GM19397 (cell line): Measurements from ENCODE around the gene SERPINB7.

ENCODE experiments used
- ATAC-seq: cut with Tn5 transposase; IDR thresholded peaks from one replicate; pipeline ENCODE4 v1.9.1; 2021; ENCODE audit warnings: mild to moderate bottlenecking, moderate library complexity; ENCODE audit not compliant: unreplicated experiment

Gene SERPINB7

DNA sequence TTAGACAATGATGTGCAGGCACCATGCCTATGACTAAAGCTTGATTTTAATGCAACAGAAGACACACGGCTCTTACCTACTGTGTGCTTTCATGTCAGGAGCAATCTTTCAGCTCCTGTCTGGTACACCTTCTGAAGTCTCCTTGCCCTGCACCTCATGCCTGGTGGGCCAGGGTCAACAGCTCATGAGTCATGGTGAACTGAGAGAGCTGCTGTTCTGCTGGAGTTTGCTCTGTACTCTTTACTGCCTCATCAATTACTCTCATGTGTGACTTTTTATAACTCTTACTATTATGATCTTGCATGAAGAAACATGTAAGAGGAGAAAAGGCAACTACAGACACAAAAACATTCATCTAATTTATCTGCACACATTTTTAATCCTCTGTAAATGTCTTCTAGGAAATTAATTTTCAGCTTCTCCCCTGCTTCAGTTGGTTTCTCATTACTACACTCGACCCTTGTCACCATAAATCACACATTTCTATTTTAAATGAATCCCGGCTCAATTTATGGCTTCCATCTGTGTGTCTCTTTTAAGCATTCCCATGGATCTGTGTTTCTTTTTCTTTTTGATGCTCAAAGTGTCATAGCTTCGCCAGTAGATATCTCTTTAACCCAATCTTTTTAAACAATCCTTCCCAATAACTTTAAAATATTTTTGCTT lies 9.7 kb downstream of the SERPINB7 start:
- ATAC-seq: no peak

DNA sequence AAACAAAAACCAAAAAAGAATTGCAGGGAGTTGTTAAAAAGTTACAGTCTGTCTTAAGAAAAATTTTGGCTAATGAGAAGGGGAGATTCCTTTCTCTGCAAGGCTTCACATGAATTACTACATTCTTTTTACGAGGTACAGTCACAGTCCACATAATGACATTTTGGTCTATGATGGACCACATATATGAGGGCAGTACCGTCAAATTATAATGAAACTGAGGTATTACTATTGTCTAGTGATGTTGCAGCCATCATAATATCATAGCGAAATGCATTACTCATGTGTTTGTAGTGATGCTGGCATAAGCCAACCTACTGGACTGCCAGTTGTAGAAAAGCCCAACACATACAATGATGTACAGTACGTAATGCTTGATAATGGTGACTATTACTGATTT lies 12.5 kb downstream of the SERPINB7 start:
- no peak for ATAC-seq

DNA sequence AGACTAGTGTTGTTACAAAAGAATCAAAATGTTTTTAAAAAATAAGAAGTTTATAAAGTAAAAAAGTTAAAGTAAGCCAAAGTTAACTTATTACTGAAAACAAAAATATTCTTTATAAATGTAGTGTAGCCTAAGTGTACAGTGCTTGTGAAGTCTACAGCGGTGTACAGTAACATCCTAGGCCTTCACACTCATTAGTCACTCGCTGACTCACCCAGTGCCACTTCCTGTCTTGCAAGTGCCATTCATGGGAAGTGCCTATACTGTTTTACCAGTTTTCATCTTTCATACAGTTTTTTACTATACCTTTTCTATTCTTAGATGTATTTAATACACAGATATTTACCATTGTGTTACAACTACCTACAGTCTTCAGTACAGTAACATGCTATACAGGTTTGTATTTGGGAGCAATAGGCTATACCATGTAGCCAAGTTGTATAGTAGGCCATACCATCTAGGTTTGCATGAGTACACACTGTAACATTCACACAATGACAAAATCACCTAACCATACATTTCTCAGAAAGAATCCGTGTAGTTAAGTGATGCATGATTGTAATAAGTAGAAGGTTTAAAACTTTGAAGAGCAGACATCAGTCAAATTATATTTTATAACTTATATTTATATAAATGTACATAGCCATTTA lies 13.4 kb downstream of the SERPINB7 start:
- ATAC-seq: peak; percentile 58

DNA sequence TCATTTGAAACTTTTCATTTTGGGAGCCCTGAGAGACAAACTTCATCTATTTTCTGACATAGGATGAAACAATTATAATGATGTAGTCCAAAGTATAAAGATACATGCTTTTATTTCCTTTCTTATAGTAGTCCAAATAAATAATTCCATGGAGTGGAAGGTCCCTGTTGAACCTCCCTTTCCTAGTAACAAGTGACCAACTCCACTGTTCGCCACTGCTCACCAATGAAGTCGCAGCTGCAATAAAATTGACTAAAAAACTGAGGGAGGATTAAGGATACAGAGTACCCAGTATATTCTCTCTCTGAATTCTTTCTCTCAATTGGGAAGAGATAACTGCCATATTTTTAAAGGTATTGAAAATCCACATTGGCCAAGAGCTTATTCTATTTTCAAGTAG lies 14.1 kb downstream of the SERPINB7 start:
- no peak for ATAC-seq

DNA sequence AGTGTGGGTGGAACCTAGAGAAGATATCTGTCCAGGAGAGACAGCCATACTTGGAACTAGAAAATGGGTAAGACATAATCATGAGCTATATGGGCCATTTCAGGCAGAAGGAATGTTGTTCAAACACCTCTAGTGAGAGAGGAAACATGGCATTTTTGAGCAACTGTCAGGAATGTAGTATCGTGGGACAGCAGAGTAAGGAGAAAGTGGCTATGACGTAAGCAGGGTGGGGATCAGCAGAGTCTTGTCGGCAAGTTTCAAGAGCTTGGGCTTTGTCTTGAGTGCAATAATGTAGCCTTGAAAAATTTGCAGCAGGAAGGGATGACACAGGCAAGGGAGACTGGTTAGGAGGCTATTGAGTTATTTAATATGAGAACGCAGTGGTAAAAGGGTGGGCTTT lies 20.4 kb downstream of the SERPINB7 start:
- no peak for ATAC-seq

DNA sequence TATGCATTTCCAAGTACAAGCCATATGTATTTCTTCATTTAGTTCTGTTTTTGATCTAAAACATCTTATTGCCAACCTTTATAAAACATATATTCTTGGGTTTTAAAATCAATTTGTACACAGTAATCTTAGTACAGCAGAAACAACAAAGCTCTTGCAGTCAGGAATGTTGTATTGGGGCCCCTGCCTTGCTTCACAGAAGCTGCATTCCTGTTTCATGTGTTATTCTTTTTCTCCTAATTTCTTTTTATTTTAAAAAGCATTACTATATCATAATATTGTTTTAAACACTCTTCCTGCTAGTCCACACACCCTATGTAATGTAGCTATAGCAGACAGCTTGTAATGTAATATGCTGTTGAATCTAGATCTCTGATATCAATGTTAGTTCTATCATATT lies 24.0 kb downstream of the SERPINB7 start:
- ATAC-seq: no peak

DNA sequence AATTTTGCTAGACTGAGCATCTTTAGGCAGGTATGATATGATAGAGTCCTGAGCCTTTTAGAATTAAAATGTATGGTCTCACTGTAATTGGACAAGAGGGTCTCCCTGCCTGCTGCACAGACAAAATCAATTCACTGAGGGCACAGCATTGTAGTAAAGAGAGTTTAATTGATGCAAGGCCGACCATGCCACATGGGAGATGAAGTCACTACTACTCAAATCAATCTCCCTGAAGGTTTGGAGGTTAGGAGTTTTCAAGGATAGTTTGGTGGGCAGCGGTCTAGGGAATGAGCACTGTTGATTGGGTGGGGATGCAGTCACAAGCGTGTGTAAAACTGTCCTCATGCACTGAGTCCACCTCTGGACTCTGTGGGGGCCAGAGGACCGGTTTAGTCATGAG lies 26.1 kb downstream of the SERPINB7 start:
- no peak for ATAC-seq

DNA sequence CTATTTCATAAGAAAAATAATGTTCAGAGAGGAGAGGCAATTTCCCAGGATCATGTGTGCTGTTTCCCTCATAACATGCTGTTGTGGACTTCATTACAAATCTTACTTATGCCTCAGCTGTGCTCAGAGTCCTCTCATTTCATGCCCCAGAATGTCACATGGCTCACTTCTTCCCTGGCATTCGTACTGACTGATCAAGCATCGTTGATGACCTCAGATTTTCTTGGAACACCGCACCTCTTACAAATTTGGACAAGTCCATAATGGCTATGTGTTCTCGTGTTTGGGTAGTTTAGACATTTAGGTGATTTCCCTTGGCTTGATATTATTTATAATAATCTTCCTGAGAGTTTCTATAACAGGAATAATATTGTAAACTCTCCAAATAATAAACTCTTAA lies 32.9 kb downstream of the SERPINB7 start:
- ATAC-seq: no peak

DNA sequence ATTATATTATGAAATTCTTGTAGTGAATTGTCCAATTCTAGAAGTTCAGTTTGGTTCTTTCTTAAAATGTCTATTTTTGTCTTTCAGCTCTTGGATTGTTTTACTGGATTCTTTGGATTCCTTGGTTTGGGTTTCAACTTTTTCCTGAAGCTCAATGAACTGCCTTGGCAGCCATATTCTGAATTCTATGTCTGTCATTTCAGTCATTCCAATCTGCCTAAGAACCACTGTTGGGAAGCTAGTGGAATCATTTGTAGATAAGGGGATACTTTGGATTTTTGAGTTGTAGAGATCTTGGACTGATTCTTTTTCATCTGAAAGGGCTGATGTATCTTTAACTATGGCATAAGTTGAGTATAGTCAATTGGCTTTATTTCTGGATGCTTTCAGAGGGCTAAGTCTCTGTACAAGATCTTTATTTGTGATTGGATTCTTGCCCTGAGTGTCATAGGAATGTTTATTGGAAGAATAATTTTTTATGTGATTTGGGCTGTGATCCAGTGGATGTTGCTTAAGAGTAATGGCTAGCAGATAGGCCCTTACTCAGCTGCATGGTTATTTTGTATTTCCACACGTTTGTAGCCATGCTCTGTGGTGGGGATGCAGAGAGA lies 42.3 kb downstream of the SERPINB7 start:
- ATAC-seq: no peak

DNA sequence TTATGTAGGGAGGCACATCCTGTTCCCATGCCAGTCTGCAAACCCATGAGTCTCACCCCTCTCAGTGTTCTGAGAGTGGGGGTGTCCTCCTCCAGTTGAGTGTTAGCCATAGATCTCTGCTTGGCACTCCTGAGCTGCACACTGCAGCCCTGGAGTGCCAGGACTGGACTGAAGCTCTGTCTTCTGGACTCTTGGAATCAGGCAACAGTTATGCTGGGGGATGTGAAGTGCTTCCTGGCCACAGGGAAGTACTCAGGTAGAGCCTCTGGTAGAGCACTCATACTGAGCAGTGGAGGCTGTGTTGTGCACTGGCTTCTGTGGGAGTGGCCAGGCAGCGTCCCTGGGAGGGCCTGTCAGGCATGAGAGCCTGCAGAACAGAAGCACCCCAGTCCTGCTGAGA lies 43.0 kb downstream of the SERPINB7 start:
- ATAC-seq: no peak

DNA sequence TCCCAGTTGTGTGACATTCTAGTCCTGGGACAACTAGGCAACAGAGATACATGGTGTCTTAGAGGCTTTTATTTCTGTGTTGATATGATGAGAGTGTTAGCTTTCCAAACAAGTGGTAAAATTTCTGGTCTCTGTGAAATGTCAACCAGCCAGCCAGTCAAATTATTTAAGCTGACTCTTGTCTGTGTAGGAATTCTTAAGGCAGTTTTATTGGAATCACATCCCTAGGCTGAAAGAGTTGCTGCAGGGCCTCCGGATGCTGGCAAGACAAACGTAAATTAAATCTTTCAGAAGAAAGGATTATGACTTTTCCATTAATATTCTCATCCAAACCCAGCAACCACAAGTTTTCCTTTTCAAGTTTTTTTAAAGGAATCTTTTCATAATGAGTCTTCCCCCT lies 44.6 kb downstream of the SERPINB7 start:
- no peak for ATAC-seq

DNA sequence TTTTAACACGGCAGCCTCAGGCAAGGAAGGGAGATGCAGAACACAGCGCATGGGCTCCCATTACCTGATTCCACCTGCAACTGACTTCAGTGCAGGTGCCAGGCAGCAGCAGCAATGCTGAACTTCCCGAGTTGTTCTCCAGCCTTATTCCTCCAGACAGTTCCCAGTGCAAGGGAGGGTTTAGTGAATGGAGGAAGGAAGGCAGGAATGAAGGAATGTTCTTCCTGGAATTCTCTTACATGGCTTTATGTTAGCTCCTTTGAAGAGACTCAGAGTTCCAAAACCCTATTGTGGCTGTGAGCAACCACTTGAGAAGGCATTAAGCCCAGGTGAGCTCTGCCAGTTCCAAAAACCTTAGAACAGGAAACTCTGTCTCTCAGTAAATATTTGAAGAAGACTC lies 45.5 kb downstream of the SERPINB7 start:
- no peak for ATAC-seq

DNA sequence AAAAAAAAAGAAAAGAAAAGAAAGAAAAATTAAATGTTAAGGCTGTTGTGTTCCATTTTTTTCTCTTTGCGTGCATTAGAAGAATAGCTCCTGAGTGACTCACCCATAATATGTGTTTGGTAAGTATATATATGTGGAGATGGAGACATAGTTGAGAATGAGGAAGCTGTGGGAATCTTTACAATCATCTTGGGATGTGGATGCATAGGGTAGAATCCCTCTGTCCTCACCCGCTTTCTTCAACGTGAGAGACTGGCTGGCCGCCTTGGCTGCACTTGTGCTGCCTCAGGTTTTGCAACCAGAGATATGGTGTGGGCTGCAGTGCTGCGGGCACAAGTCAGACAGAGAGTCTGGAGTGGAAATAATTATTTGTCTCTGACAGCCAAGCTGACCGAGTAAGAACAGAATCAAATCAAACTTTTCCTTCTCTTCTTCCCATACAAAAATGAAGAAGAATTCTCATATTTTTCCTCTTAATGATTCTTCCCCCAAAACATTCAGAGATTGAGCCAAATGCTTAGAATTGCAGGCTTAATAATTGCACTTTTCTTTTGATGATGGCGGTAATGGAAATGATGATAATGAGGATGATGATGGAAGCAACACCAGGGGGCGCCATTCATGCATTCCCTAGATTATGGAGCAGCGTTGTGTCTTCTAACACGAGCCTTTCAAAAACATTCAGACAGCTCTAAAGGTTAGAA lies 48.5 kb downstream of the SERPINB7 start:
- ATAC-seq: no peak

DNA sequence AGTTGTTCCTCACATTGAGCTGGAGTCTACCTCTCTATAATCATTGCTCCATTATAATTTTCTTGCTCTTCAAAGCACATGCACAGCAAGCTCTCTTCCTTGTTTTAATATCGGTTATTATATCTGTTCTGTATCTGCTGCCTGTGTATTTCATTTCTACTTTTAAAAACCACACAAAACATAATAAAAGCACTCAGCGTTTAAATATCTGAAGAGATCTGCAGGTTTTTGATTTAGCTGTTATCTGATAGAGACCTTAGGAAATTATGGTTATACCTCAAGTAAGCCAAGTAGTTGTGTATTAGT lies 49.0 kb downstream of the SERPINB7 start:
- ATAC-seq: no peak

DNA sequence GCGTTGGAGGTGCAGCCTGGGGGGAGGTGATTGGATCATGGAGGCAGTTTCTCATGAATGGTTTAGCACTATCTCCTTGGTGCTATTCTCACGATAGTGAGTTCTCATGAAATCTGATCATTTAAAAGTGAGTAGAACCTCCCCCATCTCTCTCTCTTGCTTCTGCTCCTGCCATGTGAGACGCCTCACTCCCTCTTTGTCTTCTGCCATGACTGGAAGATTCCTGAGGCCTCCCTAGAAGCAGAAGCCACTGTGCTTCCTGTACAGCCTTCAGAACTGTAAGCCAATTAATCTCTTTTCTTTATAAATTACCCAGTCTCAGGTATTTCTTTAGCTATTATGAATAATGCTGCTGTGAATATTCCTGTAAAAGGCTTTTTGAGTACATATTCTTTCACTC lies 52.9 kb downstream of the SERPINB7 start:
- no peak for ATAC-seq

DNA sequence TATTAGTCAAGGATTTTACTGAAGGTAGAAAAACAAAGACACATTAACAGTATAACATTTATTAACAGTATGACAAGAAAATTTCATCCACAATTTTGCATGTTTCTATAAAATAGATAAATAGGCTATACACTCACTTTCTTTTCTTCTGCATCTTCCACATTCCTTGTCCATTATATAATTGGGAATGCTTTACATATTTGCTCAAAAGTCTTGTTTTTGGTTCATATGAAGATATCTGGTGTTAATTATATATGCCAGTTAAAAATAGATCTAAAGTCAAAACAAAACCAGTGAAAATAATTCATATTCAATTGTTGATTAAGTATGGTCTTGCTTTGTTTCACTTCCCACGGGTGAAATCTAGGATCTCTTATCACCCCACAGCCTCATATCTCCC lies 53.4 kb downstream of the SERPINB7 start:
- ATAC-seq: no peak

DNA sequence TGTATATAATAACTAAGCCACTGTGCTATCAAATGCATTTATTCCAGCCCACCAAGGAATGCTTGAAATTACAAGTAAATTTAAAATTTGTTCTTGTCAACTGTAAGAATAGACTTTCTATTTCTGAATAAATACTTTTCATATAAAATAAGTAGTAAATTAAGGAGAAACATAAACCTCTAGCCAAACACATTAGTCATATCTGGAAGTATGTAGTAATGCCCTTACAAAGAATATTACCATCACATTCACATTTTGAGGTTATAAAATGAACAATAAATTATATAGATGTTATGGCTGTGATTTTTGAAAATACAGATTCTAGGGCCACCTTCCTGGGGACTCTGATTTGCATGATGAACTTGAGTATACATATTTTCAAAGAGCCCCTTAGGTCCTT lies 54.7 kb downstream of the SERPINB7 start:
- ATAC-seq: no peak

DNA sequence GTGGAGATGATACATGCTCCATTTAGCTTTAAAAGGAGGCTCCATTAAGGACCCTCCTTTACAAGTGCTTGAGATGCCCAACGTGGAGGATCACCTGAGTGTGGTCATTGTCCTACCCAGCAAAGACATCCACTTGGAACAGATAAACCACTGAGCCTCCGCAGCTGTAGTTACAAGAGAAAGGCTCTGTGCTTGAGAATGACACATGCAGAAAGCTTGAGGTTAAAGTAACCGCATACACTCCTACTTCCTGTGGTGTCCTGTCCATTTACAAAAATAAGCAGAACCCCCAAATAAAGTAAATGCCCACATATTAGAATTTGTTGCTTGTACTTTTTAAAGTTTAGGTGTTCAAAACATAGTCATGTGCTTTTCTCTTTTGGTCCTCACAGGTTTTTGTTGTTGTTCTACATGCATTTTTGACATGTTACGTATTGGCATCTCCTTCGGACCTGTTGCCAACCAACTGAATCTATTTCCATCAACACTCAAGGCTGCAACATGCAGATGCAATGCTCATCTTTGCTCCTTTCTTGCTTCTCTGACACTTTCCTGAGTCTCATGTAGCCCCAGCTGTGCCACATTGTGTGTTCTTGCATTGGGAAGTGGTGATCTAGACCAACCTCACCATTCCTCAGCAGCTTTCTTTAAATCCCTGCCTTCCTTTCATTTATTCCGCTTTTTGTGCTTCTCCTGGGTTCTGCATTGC lies 56.0 kb downstream of the SERPINB7 start:
- peak; percentile 92 for ATAC-seq

DNA sequence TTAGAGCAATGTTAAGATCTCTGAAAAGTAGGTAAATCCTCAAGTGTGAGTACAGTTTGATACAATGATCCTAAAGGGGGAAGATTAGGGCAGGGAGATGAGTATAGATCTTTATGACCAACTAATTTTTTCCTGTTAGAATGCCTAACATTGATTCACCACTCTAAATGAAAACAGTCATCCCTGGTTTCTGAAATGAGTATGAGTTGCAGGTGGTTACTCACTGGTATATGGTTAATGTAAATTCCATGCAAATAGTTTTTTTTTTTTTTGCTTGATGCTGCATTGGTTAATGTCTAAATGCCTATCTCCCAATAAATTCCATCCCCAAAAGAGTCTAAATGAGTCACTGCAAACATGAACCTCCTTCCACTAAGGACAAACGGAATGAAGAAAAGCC lies 57.3 kb downstream of the SERPINB7 start:
- ATAC-seq: no peak

DNA sequence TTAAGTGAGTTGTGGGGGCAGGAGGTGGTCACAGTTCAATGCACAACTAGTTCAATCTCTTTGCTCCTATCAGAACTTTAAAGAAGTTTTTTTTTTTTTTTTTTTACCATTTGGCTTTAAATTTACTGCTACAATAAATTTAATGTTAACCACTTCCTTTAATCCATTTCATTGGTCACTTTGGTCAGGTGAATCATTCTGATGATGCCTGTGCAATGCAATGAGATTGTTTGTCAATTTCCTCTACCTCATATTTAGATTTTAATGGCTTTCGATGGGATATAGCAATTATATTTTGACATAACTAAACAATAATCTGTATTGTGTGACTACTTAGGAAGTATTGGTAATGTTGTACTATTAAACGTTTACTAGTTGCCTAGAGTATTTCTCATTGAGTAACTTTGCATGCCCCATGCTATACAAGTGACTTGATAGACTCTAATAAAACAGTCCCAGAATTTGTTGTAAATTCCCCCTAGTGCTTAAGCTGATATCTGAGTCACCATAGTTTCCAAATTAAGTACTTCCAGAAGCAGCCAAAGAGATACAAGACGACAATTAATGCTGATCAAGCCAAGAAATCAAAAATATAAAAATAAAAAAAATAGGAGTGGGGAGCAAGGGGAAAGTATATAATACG lies 59.4 kb downstream of the SERPINB7 start:
- ATAC-seq: no peak

DNA sequence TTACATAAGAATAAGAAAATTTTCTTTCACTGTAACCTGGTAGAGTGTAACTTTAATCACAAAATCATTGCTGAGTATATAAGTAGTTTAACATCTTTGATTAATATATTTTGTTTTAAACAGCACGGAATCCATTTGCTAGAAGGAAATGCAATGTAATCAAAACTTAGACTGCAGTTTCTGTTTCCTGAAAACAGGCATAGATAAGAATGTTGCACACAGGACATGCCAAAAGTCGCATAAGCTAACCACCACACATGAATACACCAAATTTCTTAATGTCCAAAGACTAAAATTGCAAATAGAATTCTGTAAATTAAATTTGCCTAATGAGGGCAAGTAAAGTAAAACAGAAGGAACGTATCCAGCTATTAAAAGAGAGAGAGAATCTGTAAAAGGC lies 61.2 kb downstream of the SERPINB7 start:
- no peak for ATAC-seq
